WTC11 (cell line): ENCODE measurements around the gene FAM217A. TPM values are rescaled to one million over a fixed set of nuclear protein-coding genes. Genes with fewer than 3 reads are reported as not detected.
A peak's percentile ranks its signal among the peaks of the same experiment; 100 is the strongest.

ENCODE experiments used
- ATAC-seq: fragments of 200-7000 bp; cut with Tn5 transposase; 2 replicates; pipeline ENCODE4 v1.10.0; 2021; ENCODE audit warnings: mild to moderate bottlenecking, moderate library complexity
- CTCF ChIA-PET: fragments of 300-600 bp; sonication (Branson Sonifier 250); formaldehyde crosslinking; loops from one replicate; lab custom pipeline; 2021; ENCODE audit warnings: antibody characterized with exemption; lab: Charles Lee
- POLR2A ChIA-PET: fragments of 350-600 bp; sonication (Branson Sonifier 250); formaldehyde crosslinking; loops from one replicate; lab custom pipeline; 2021; ENCODE audit warnings: antibody characterized with exemption; lab: Charles Lee
- DNase-seq: peaks from one replicate; pipeline ENCODE4 v3.0.0; 2021; ENCODE audit warnings: low spot score
- H3K27ac Mint-ChIP-seq: 2 replicates; pipeline ENCODE4 v1.8.0; 2021; ENCODE audit warnings: mixed read lengths
- H3K27me3 Mint-ChIP-seq: 2 replicates; pipeline ENCODE4 v1.8.0; 2021; ENCODE audit warnings: low read depth, mild to moderate bottlenecking, moderate library complexity, mixed read lengths
- H3K36me3 Mint-ChIP-seq: 2 replicates; pipeline ENCODE4 v1.8.0; 2021; ENCODE audit warnings: mixed read lengths
- H3K4me1 Mint-ChIP-seq: 2 replicates; pipeline ENCODE4 v1.8.0; 2022; ENCODE audit warnings: mixed read lengths
- H3K4me3 Mint-ChIP-seq: 2 replicates; pipeline ENCODE4 v1.8.0; 2021; ENCODE audit warnings: mild to moderate bottlenecking, moderate library complexity, mixed read lengths
- H3K9me3 Mint-ChIP-seq: 2 replicates; pipeline ENCODE4 v1.8.0; 2021; ENCODE audit warnings: mixed read lengths
- E2F4 ChIP-seq: sonication (generic); formaldehyde crosslinking; IDR thresholded peaks from 2 replicates; pipeline ENCODE4 v1.8.1; 2022; ENCODE audit warnings: low read depth, mild to moderate bottlenecking, moderate library complexity, missing genetic modification reagents, borderline replicate concordance
- ELF4 ChIP-seq: sonication (generic); formaldehyde crosslinking; IDR thresholded peaks from 2 replicates; pipeline ENCODE4 v1.8.1; 2022; ENCODE audit warnings: low read depth, mild to moderate bottlenecking, moderate library complexity, missing genetic modification reagents
- ESRRA ChIP-seq: sonication (generic); formaldehyde crosslinking; IDR thresholded peaks from 2 replicates; pipeline ENCODE4 v1.8.1; 2022; ENCODE audit warnings: mild to moderate bottlenecking, missing genetic modification reagents, borderline replicate concordance
- ETV6 ChIP-seq: sonication (generic); formaldehyde crosslinking; IDR thresholded peaks from 2 replicates; pipeline ENCODE4 v1.8.1; 2022; ENCODE audit warnings: mild to moderate bottlenecking, missing genetic modification reagents
- FOXJ3 ChIP-seq: sonication (generic); formaldehyde crosslinking; IDR thresholded peaks from 2 replicates; pipeline ENCODE4 v1.9.0; 2021; ENCODE audit warnings: missing genetic modification reagents, mild to moderate bottlenecking, borderline replicate concordance
- FOXP4 ChIP-seq: sonication (generic); formaldehyde crosslinking; IDR thresholded peaks from 2 replicates; pipeline ENCODE4 v1.8.0; 2022; ENCODE audit warnings: mild to moderate bottlenecking, missing genetic modification reagents
- NFATC4 ChIP-seq: fragments of 250-450 bp; sonication (Bioruptor Pico); IDR thresholded peaks from 2 replicates; pipeline ENCODE4 v1.9.0; 2021; ENCODE audit warnings: mild to moderate bottlenecking
- NFE2L1 ChIP-seq: sonication (generic); formaldehyde crosslinking; IDR thresholded peaks from 2 replicates; pipeline ENCODE4 v1.8.1; 2023; ENCODE audit warnings: missing genetic modification reagents
- NFYB ChIP-seq: sonication (generic); formaldehyde crosslinking; conservative IDR thresholded peaks from 2 replicates; pipeline ENCODE4 v1.8.0; 2022; ENCODE audit warnings: low read depth, missing genetic modification reagents
- NR1H2 ChIP-seq: sonication (generic); formaldehyde crosslinking; IDR thresholded peaks from 2 replicates; pipeline ENCODE4 v1.9.0; 2021; ENCODE audit warnings: mild to moderate bottlenecking, moderate library complexity, missing genetic modification reagents
- NR2C2 ChIP-seq: sonication (generic); formaldehyde crosslinking; IDR thresholded peaks from 2 replicates; pipeline ENCODE4 v1.8.0; 2022; ENCODE audit warnings: mild to moderate bottlenecking, missing genetic modification reagents
- NR3C1 ChIP-seq: sonication (generic); formaldehyde crosslinking; conservative IDR thresholded peaks from 2 replicates; pipeline ENCODE4 v1.8.1; 2023; ENCODE audit warnings: low read depth, mild to moderate bottlenecking, missing genetic modification reagents
- RELA ChIP-seq: sonication (generic); formaldehyde crosslinking; IDR thresholded peaks from 2 replicates; pipeline ENCODE4 v1.8.1; 2022; ENCODE audit warnings: missing genetic modification reagents, mild to moderate bottlenecking, borderline replicate concordance
- RORB ChIP-seq: fragments of 250-450 bp; sonication (Bioruptor Pico); IDR thresholded peaks from 2 replicates; pipeline ENCODE4 v1.9.0; 2021; ENCODE audit warnings: mild to moderate bottlenecking
- SMAD4 ChIP-seq: sonication (generic); formaldehyde crosslinking; IDR thresholded peaks from 2 replicates; pipeline ENCODE4 v1.8.0; 2022; ENCODE audit warnings: mild to moderate bottlenecking, missing genetic modification reagents
- TEAD4 ChIP-seq: sonication (generic); formaldehyde crosslinking; IDR thresholded peaks from 2 replicates; pipeline ENCODE4 v1.8.0; 2022; ENCODE audit warnings: mild to moderate bottlenecking, missing genetic modification reagents
- ZMAT4 ChIP-seq: fragments of 250-450 bp; sonication (Bioruptor Pico); IDR thresholded peaks from 2 replicates; pipeline ENCODE4 v1.9.0; 2021; ENCODE audit warnings: mild to moderate bottlenecking
- ZNF232 ChIP-seq: sonication (generic); formaldehyde crosslinking; IDR thresholded peaks from 2 replicates; pipeline ENCODE4 v1.8.0; 2022; ENCODE audit warnings: mild to moderate bottlenecking, missing genetic modification reagents
- ZNF396 ChIP-seq: fragments of 250-450 bp; sonication (Bioruptor Pico); IDR thresholded peaks from 2 replicates; pipeline ENCODE4 v1.8.0; 2021; ENCODE audit warnings: mild to moderate bottlenecking, moderate library complexity, borderline replicate concordance
- ZSCAN18 ChIP-seq: fragments of 250-450 bp; sonication (Bioruptor Pico); IDR thresholded peaks from 2 replicates; pipeline ENCODE4 v2.1.2; 2022; ENCODE audit warnings: mild to moderate bottlenecking, moderate library complexity
- total RNA-seq: library from RNA; stranded (reverse); gene quantifications from 3 replicates; pipeline ENCODE4 v1.2.3, GENCODE V29; 2021

Gene FAM217A
- total RNA-seq, 1 experiment from 2014 or later = not detected

GRCh38 chr6:4020822-4021132 lies 58.2 kb downstream of the FAM217A start:
- Mint-ChIP-seq H3K4me1 (peaks cover 57% of the 10 kb centered on the region), H3K27me3 (no peaks in the 10 kb centered on the region), H3K4me3 (peak overlapping the region; percentile 87), H3K36me3 (peaks cover 5% of the 10 kb centered on the region; the same call in 1 of the 2 replicates), H3K9me3 (no peaks in the 10 kb centered on the region), H3K27ac (peak overlapping the region; percentile 98)
- TF ChIP-seq NR3C1 (no peak), RELA (no peak), NR1H2 (CRISPR knock-in tag) (no peak), ELF4 (no peak), ETV6 (CRISPR knock-in tag) (no peak), FOXP4 (no peak), NR2C2 (CRISPR knock-in tag) (no peak), NFATC4 (CRISPR knock-in tag) (no peak), ZSCAN18 (CRISPR knock-in tag) (no peak), FOXJ3 (CRISPR knock-in tag) (no peak), NFE2L1 (CRISPR knock-in tag) (no peak), ZMAT4 (CRISPR knock-in tag) (no peak), NFYB (CRISPR knock-in tag) (no peak), RORB (CRISPR knock-in tag) (no peak), SMAD4 (CRISPR knock-in tag) (no peak), ZNF232 (CRISPR knock-in tag) (no peak), E2F4 (CRISPR knock-in tag) (no peak), ZNF396 (no peak)
- DNase-seq (no peak), ATAC-seq (peak; percentile 1; the same call in 1 of the 2 replicates)
- ChIA-PET CTCF (interaction anchor here (0.8 to 3.0 kb wide), 10 partner anchors 30 to 770 kb away, joined by 3 to 21 read pairs (median 5); partner anchors contain the start of genes ECI2 and FAM50B), POLR2A (interaction anchor here (0.6 to 2.0 kb wide), 9 partner anchors 22 to 324 kb away, joined by 3 to 18 read pairs (median 3); partner anchors contain the start of genes ECI2 and FAM50B)

- H3K4me3 Mint-ChIP-seq = peak overlapping the region; percentile 98
- TF ChIP-seq ESRRA (no peak), TEAD4 (CRISPR knock-in tag) (no peak)
- H3K27ac Mint-ChIP-seq = peak overlapping the region; percentile 100
- ChIA-PET CTCF (interaction anchor here (1.3 to 1.5 kb wide), 2 partner anchors 32 to 41 kb away, joined by 3 to 7 read pairs; no protein-coding TSS in a partner anchor), POLR2A (no interaction called here)
- H3K4me1 Mint-ChIP-seq = peaks cover 45% of the 10 kb centered on the region
- DNase-seq (no peak), ATAC-seq (peak; percentile 2; the same call in 1 of the 2 replicates)
- H3K27me3 Mint-ChIP-seq = no peaks in the 10 kb centered on the region
- H3K36me3 Mint-ChIP-seq = peaks cover 17% of the 10 kb centered on the region
- H3K9me3 Mint-ChIP-seq = no peaks in the 10 kb centered on the region
Observed at GRCh38 chr6:4018924-4019236, 60.1 kb downstream of the FAM217A start.

Other genes starting within 250 kb of the FAM217A start
- gene FAM50B, start 229.8 kb downstream of the FAM217A start, total RNA-seq = 2.1 to 3.6 TPM (median 3.3 TPM) in 3 replicates
- gene ECI2, start 56.4 kb upstream of the FAM217A start, total RNA-seq = 56.0 to 61.9 TPM (median 61.4 TPM) in 3 replicates